A375 (cell line): ENCODE results near the gene EQTN. TPM values are rescaled to one million over a fixed set of nuclear protein-coding genes. Genes with fewer than 3 reads are reported as not detected.

Experiments used
- total RNA-seq: library from RNA; depleted of rRNA; stranded (reverse); fragments of >200 nt; shearing (Covaris generic); gene quantifications from 2 replicates; pipeline ENCODE4 v1.2.3, GENCODE V29; 2014; rRNA removed

EQTN gene
- total RNA-seq, result not detected in 2 replicates

DNA sequence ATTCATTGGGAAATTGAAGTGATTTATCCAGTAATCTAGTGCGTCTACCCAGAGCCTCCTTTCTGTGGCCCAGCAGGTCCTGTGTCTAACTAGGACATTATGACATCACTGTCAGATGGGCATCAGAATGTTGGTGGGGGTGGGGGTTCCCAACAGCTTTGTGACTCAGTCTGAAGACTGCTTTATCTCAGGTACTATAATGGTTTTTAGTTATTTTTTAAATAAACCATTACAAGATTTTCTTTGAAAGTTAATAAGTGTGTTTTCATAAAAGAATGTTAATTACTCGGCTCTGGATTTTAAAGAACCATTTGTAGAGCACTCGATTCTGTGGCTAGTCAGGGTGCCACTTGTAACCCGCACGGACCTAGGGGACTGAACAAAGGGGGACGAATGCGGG, at the start of gene EQTN:
TSS of gene EQTN (minus strand) at position 101 of the 400 bp plus-strand sequence. CDS start at position 6, 95 bp downstream.

Other genes starting within 250 kb of the EQTN start
- gene TEK, start 187.9 kb downstream of the EQTN start, total RNA-seq, result 0.16 and 0.30 TPM in 2 replicates
- gene IFNK, start 227.1 kb upstream of the EQTN start, total RNA-seq, result not detected in 2 replicates
- gene MOB3B, start 232.7 kb upstream of the EQTN start, total RNA-seq, result 0.08 TPM in 1 of 2 replicates, not detected in the other